NCI-H2081 treated with DMSO at 0.1 percent for 48 hours (cell line): ENCODE results near the gene DSG3.

Source experiments
- DNase-seq: peaks from one replicate; lab custom pipeline; 2025; lab: John Stamatoyannopoulos, UW

DSG3 gene

GRCh38 chr18:31447530-31448191, at the start of gene DSG3:
TSS of gene DSG3 (plus strand) at chr18:31447741. CDS start at chr18:31447878, 137 bp downstream.
- DNase-seq: no peak

- DNase-seq: no peak
Observed at GRCh38 chr18:31398191-31398590, 49.4 kb upstream of the DSG3 start.

- no peak for DNase-seq
Observed at GRCh38 chr18:31399306-31400032, 48.1 kb upstream of the DSG3 start.

- no peak for DNase-seq
Observed at GRCh38 chr18:31401156-31402025, 46.1 kb upstream of the DSG3 start.

- DNase-seq: no peak
Observed at GRCh38 chr18:31402026-31402373, 45.5 kb upstream of the DSG3 start.

- no peak for DNase-seq
Observed at GRCh38 chr18:31403409-31403808, 44.1 kb upstream of the DSG3 start.

GRCh38 chr18:31407649-31408048, 39.9 kb upstream of the DSG3 start:
- no peak for DNase-seq

GRCh38 chr18:31409276-31409675, 38.3 kb upstream of the DSG3 start:
- DNase-seq: no peak

GRCh38 chr18:31410716-31411483, 36.6 kb upstream of the DSG3 start:
- no peak for DNase-seq

- DNase-seq: no peak
Observed at GRCh38 chr18:31413137-31413536, 34.4 kb upstream of the DSG3 start.

- DNase-seq: no peak
Observed at GRCh38 chr18:31417850-31418249, 29.7 kb upstream of the DSG3 start.

- no peak for DNase-seq
Observed at GRCh38 chr18:31419457-31419932, 28.0 kb upstream of the DSG3 start.

GRCh38 chr18:31420032-31420431, 27.5 kb upstream of the DSG3 start:
- no peak for DNase-seq

GRCh38 chr18:31420524-31420923, 27.0 kb upstream of the DSG3 start:
- DNase-seq: no peak

GRCh38 chr18:31424383-31424988, 23.1 kb upstream of the DSG3 start:
- DNase-seq: no peak

GRCh38 chr18:31426021-31426420, 21.5 kb upstream of the DSG3 start:
- DNase-seq: no peak

- no peak for DNase-seq
Observed at GRCh38 chr18:31426871-31427406, 20.6 kb upstream of the DSG3 start.

- DNase-seq: no peak
Observed at GRCh38 chr18:31428211-31428610, 19.3 kb upstream of the DSG3 start.

GRCh38 chr18:31429623-31430022, 17.9 kb upstream of the DSG3 start:
- no peak for DNase-seq

- DNase-seq: no peak
Observed at GRCh38 chr18:31430072-31430471, 17.5 kb upstream of the DSG3 start.

- no peak for DNase-seq
Observed at GRCh38 chr18:31430554-31430953, 17.0 kb upstream of the DSG3 start.
